CD14-positive monocyte (primary cell): ENCODE data around the gene SPATA9. TPM values are rescaled to one million over a fixed set of nuclear protein-coding genes. Genes with fewer than 3 reads are reported as not detected.

ENCODE experiments used
- DNase-seq, 3 donors: peaks; one replicate each; pipeline ENCODE4 v3.0.0-alpha.2; 2011 to 2022
- H2AFZ ChIP-seq: 2 replicates; pipeline ENCODE4 v1.6.0; 2012; ENCODE audit warnings: mild to moderate bottlenecking, low read depth, low read length, inconsistent platforms; ENCODE audit not compliant: insufficient read depth, poor library complexity, severe bottlenecking
- H3K27ac ChIP-seq, 2 donors: 1 replicate in 1 of 2; 2 replicates in 1 of 2; pipeline ENCODE4 v1.5.1; 2012 to 2013; ENCODE audit warnings: low read length in 2 of 2, control low read depth in 1 of 2, inconsistent platforms in 1 of 2, low read depth in 1 of 2, mild to moderate bottlenecking in 1 of 2
- H3K27me3 ChIP-seq, 2 donors: one replicate each; pipeline versions ENCODE4 v1.6.0 to v1.6.1; 2011 to 2013; ENCODE audit warnings: low read length in 2 of 2; ENCODE audit not compliant: control insufficient read depth in 2 of 2, insufficient read depth in 2 of 2
- H3K36me3 ChIP-seq, 2 donors: replicated peaks in 1 of 2; 1 replicate in 1 of 2; 2 replicates in 1 of 2; pipeline versions ENCODE4 v1.5.1 to v1.6.1; 2012 to 2013; ENCODE audit warnings: low read length in 2 of 2, control low read depth in 1 of 2, inconsistent platforms in 1 of 2, mild to moderate bottlenecking in 1 of 2; ENCODE audit not compliant: insufficient read depth in 2 of 2, control insufficient read depth in 1 of 2
- H3K4me1 ChIP-seq, 2 donors: 1 replicate in 1 of 2; 2 replicates in 1 of 2; pipeline versions ENCODE4 v1.5.1 to v1.6.1; 2012 to 2013; ENCODE audit warnings: low read length in 2 of 2, control low read depth in 1 of 2, inconsistent platforms in 1 of 2, mild to moderate bottlenecking in 1 of 2, moderate library complexity in 1 of 2; ENCODE audit not compliant: insufficient read depth in 2 of 2, control insufficient read depth in 1 of 2
- H3K4me2 ChIP-seq: replicated peaks from 2 replicates; pipeline ENCODE3; 2012; ENCODE audit warnings: low read length, moderate library complexity, mild to moderate bottlenecking; ENCODE audit not compliant: poor library complexity, severe bottlenecking; ENCODE audit errors: extremely low read depth
- H3K4me3 ChIP-seq, 3 experiments: fragments of 200-600 bp in 1 of 3; sonication (generic) in 1 of 3; replicated peaks in 1 of 3; 1 replicate in 2 of 3; 2 replicates in 1 of 3; pipeline ENCODE4 v1.5.1; 2011 to 2013; ENCODE audit warnings: low read length in 3 of 3, mild to moderate bottlenecking in 3 of 3, control low read depth in 2 of 3, low read depth in 2 of 3, inconsistent platforms in 1 of 3, moderate library complexity in 1 of 3
- H3K79me2 ChIP-seq: 2 replicates; pipeline ENCODE4 v1.6.0; 2012; ENCODE audit warnings: mild to moderate bottlenecking, control low read depth, inconsistent platforms, low read length, moderate library complexity; ENCODE audit not compliant: insufficient read depth
- H3K9ac ChIP-seq: 2 replicates; pipeline ENCODE4 v1.6.0; 2017; ENCODE audit warnings: low read length, mild to moderate bottlenecking; ENCODE audit not compliant: insufficient read depth, poor library complexity, severe bottlenecking
- H3K9me3 ChIP-seq, 2 donors: replicated peaks in 1 of 2; 1 replicate in 1 of 2; 2 replicates in 1 of 2; pipeline versions ENCODE4 v1.5.1 to v1.6.1; 2012 to 2013; ENCODE audit warnings: low read length in 2 of 2, control low read depth in 1 of 2; ENCODE audit not compliant: control insufficient read depth in 1 of 2, insufficient read depth in 1 of 2
- H4K20me1 ChIP-seq: 2 replicates; pipeline ENCODE4 v1.6.0; 2012; ENCODE audit warnings: mild to moderate bottlenecking, low read length, control low read depth, moderate library complexity; ENCODE audit not compliant: insufficient read depth
- H3K27ac Mint-ChIP-seq, 7 donors: one replicate each; pipeline ENCODE4 v1.8.0; 2020; ENCODE audit warnings: mild to moderate bottlenecking in 7 of 7, mixed read lengths in 7 of 7, moderate library complexity in 6 of 7, inconsistent platforms in 2 of 7
- H3K27me3 Mint-ChIP-seq, 3 donors: one replicate each; pipeline ENCODE4 v1.8.0; 2021 to 2022; ENCODE audit warnings: low read depth in 3 of 3, mild to moderate bottlenecking in 3 of 3, mixed read lengths in 3 of 3, moderate library complexity in 3 of 3, inconsistent platforms in 1 of 3
- H3K36me3 Mint-ChIP-seq, 2 donors: one replicate each; pipeline ENCODE4 v1.8.0; 2020; ENCODE audit warnings: mixed read lengths in 2 of 2, inconsistent platforms in 1 of 2, mild to moderate bottlenecking in 1 of 2
- H3K4me1 Mint-ChIP-seq: one replicate; pipeline ENCODE4 v1.8.0; 2020; ENCODE audit warnings: mild to moderate bottlenecking, mixed read lengths
- H3K4me3 Mint-ChIP-seq, 2 donors: one replicate each; pipeline ENCODE4 v1.8.0; 2020; ENCODE audit warnings: mild to moderate bottlenecking in 2 of 2, mixed read lengths in 2 of 2, moderate library complexity in 1 of 2
- H3K9me3 Mint-ChIP-seq, 7 donors: one replicate each; pipeline ENCODE4 v1.8.0; 2020 to 2022; ENCODE audit warnings: mixed read lengths in 7 of 7, mild to moderate bottlenecking in 6 of 7, moderate library complexity in 6 of 7, inconsistent platforms in 2 of 7
- WGBS: methylation state at CpG from one replicate; pipeline ENCODE4 v1.1.5; 2013; ENCODE audit warnings: missing lambda C conversion rate; ENCODE audit not compliant: insufficient coverage; 5-methylcytosine and 5-hydroxymethylcytosine counted together
- intact Hi-C, 2 donors: fragments of 100-400 bp; cut with micrococcal nuclease; formaldehyde crosslinking; loops; one replicate each; pipeline versions ENCODE4 v1.15.0 to v1.15.1; 2023
- polyA plus RNA-seq, 3 donors: library from polyadenylated mRNA; depleted of rRNA in 1 of 3; unstranded in 2 of 3; stranded (reverse) in 1 of 3; fragments of 300-500 nt in 2 of 3; fragments of >200 nt in 1 of 3; fragmentation: Illumina TruSeq in 2 of 3; gene quantifications; 1 replicate in 2 of 3; 2 replicates in 1 of 3; pipeline ENCODE4 v1.2.3, GENCODE V29; 2012 to 2021
- TF ChIP-seq, protein P1 (sequence below): fragments of 200-600 bp; IDR thresholded peaks from one replicate; pipeline ENCODE4 v1.8.0; 2022; ENCODE audit warnings: antibody characterized with exemption, mild to moderate bottlenecking

Gene SPATA9
- polyA plus RNA-seq, 3 donors = not detected

DNA sequence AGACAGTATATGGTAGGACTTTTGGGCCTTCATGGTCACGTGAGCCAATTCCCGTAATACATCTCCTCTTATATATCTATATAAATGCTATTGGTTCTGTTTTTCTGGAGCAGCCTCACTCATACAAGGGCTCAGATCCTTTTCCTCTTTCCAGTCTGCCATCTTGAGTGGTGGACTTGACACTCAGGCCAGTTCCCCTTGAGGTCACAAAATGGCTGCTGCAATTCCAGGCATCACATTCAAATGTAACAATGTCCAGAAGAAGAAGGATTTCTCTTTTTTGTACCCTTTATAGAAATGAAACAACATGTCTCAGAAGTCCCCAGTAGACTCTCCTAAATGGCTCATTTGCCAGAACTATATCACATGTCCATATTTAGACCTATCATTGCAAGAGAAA, 58.4 kb downstream of the SPATA9 start:
- Mint-ChIP-seq H3K9me3 (peaks cover 0 to 5% (median 0%) of the 10 kb centered on the region in 7 donors), H3K27me3 (peaks cover 14 to 24% (median 18%) of the 10 kb centered on the region in 3 donors), H3K4me3 (no peak overlapping the region), H3K27ac (no peak overlapping the region), H3K36me3 (no peaks in the 10 kb centered on the region), H3K4me1 (peaks cover 24% of the 10 kb centered on the region)
- no peaks in the 10 kb centered on the region for H3K36me3 ChIP-seq
- peaks cover 13 to 17% of the 10 kb centered on the region in 2 donors for H3K27me3 ChIP-seq
- H3K79me2 ChIP-seq = no peaks in the 10 kb centered on the region
- H3K9ac ChIP-seq = no peak overlapping the region
- no peaks in the 10 kb centered on the region for H4K20me1 ChIP-seq
- no peaks in the 10 kb centered on the region for H3K9me3 ChIP-seq
- TF ChIP-seq, protein P1, sequence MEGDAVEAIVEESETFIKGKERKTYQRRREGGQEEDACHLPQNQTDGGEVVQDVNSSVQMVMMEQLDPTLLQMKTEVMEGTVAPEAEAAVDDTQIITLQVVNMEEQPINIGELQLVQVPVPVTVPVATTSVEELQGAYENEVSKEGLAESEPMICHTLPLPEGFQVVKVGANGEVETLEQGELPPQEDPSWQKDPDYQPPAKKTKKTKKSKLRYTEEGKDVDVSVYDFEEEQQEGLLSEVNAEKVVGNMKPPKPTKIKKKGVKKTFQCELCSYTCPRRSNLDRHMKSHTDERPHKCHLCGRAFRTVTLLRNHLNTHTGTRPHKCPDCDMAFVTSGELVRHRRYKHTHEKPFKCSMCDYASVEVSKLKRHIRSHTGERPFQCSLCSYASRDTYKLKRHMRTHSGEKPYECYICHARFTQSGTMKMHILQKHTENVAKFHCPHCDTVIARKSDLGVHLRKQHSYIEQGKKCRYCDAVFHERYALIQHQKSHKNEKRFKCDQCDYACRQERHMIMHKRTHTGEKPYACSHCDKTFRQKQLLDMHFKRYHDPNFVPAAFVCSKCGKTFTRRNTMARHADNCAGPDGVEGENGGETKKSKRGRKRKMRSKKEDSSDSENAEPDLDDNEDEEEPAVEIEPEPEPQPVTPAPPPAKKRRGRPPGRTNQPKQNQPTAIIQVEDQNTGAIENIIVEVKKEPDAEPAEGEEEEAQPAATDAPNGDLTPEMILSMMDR = no peak
- no CpG with 5 or more reads among the region's 2 CpGs for WGBS
- H3K4me1 ChIP-seq = peaks cover 22 to 33% of the 10 kb centered on the region in 2 donors
- no peak overlapping the region for H3K4me2 ChIP-seq
- H2AFZ ChIP-seq = no peak overlapping the region
- no peak overlapping the region for H3K27ac ChIP-seq
- intact Hi-C loops = no loop called here
- no peak for DNase-seq
- H3K4me3 ChIP-seq = no peak overlapping the region

DNA sequence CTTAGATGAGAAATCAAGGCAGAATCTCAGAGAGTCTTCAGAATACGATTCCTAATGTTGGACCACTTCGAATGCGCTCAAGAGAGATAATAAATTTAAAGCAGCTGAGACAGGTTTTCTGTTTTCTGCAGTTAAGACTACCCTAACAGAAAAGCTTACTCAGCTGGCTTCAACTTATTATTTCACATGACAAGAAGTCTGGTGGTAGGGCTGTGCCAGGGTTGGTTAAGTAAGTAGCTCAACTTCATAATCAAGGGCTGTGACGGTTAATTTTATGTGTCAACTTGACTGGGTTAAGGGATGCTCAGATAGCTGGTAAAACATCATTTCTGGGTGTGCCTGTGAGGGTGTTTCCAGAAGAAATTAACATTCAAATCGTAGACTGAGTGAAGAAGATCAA, 59.1 kb downstream of the SPATA9 start:
- peaks cover 25 to 38% of the 10 kb centered on the region in 2 donors for H3K4me1 ChIP-seq
- H3K36me3 ChIP-seq = no peaks in the 10 kb centered on the region
- Mint-ChIP-seq H3K4me3 (no peak overlapping the region), H3K4me1 (peaks cover 29% of the 10 kb centered on the region), H3K27me3 (peaks cover 21 to 31% (median 25%) of the 10 kb centered on the region in 3 donors), H3K9me3 (peaks cover 0 to 5% (median 0%) of the 10 kb centered on the region in 7 donors), H3K27ac (no peak overlapping the region), H3K36me3 (no peaks in the 10 kb centered on the region)
- H3K9me3 ChIP-seq = no peaks in the 10 kb centered on the region
- intact Hi-C loops = no loop called here
- H3K9ac ChIP-seq = no peak overlapping the region
- 100% methylated on average over 2 of the region's 5 CpGs for WGBS
- no peak overlapping the region for H3K4me2 ChIP-seq
- H3K4me3 ChIP-seq = no peak overlapping the region
- H3K27me3 ChIP-seq = peaks cover 19 to 24% of the 10 kb centered on the region in 2 donors
- H4K20me1 ChIP-seq = no peaks in the 10 kb centered on the region
- H2AFZ ChIP-seq = no peak overlapping the region
- no peak for DNase-seq
- no peaks in the 10 kb centered on the region for H3K79me2 ChIP-seq
- TF ChIP-seq, protein P1 = no peak
- H3K27ac ChIP-seq = no peak overlapping the region
